Activated naive CD4-positive, alpha-beta T cell treated with Interleukin-2 at 50 U/mL for 16 hours (primary cell): ENCODE measurements around the gene TFF3.
A peak's percentile ranks its signal among the peaks of the same experiment; 100 is the strongest.

Experiments used
- DNase-seq: peaks from one replicate; pipeline ENCODE4 v3.0.0-alpha.2; 2020

Gene TFF3

GRCh38 chr21:42346866-42347600, 31.8 kb upstream of the TFF3 start:
- no peak for DNase-seq

- DNase-seq = no peak
Observed at GRCh38 chr21:42346441-42346840, 31.2 kb upstream of the TFF3 start.

GRCh38 chr21:42344631-42345030, 29.4 kb upstream of the TFF3 start:
- DNase-seq = no peak

- no peak for DNase-seq
Observed at GRCh38 chr21:42343963-42344510, 28.8 kb upstream of the TFF3 start.

GRCh38 chr21:42343556-42343955, 28.3 kb upstream of the TFF3 start:
- DNase-seq = no peak

GRCh38 chr21:42343101-42343500, 27.9 kb upstream of the TFF3 start:
- DNase-seq = no peak

- no peak for DNase-seq
Observed at GRCh38 chr21:42341776-42342542, 26.8 kb upstream of the TFF3 start.

GRCh38 chr21:42340187-42341050, 25.2 kb upstream of the TFF3 start:
- DNase-seq = no peak

- no peak for DNase-seq
Observed at GRCh38 chr21:42338729-42339715, 23.8 kb upstream of the TFF3 start.

- peak; percentile 86 for DNase-seq
Observed at GRCh38 chr21:42337830-42338728, 22.9 kb upstream of the TFF3 start.

GRCh38 chr21:42337276-42337675, 22.1 kb upstream of the TFF3 start:
- DNase-seq = no peak

GRCh38 chr21:42336054-42336453, 20.8 kb upstream of the TFF3 start:
- no peak for DNase-seq

- no peak for DNase-seq
Observed at GRCh38 chr21:42332557-42333317, 17.5 kb upstream of the TFF3 start.

GRCh38 chr21:42331660-42332059, 16.5 kb upstream of the TFF3 start:
- no peak for DNase-seq

- no peak for DNase-seq
Observed at GRCh38 chr21:42330380-42331371, 15.5 kb upstream of the TFF3 start.

GRCh38 chr21:42324896-42325295, 9.7 kb upstream of the TFF3 start:
- DNase-seq = no peak

GRCh38 chr21:42321845-42322244, 6.6 kb upstream of the TFF3 start:
- no peak for DNase-seq

GRCh38 chr21:42321231-42321630, 6.0 kb upstream of the TFF3 start:
- DNase-seq = no peak

GRCh38 chr21:42320791-42321190, 5.6 kb upstream of the TFF3 start:
- no peak for DNase-seq
